ENCODE measurements around the gene CHST3. TPM values are rescaled to one million over a fixed set of nuclear protein-coding genes. Genes with fewer than 3 reads are reported as not detected.

The CHST3 gene
- total RNA-seq, 1 experiment from 2014 or later: 44.6 TPM

- H3K36me3 ChIP-seq (ENCODE audit: control insufficient read depth, insufficient read depth, low read length): no peaks in the 10 kb centered on the region
- no peaks in the 10 kb centered on the region for H3K9me3 ChIP-seq (ENCODE audit: control insufficient read depth, insufficient read depth, low read depth, low read length)
- no TSS peak for BruUV-seq (replicated peaks)
- no peak for TF ChIP-seq POLR2AphosphoS5 (IDR thresholded peaks at IDR 0.05; ENCODE audit: low read depth, low read length)
- no peak for TF ChIP-seq CTCF (IDR thresholded peaks at IDR 0.05)
- no peak for TF ChIP-seq TCF7L2 (IDR thresholded peaks at IDR 0.05; ENCODE audit: low read depth, low read length)
- TF ChIP-seq REST (IDR thresholded peaks at IDR 0.05; ENCODE audit: insufficient read depth in 1 of 2, low read depth in 2 of 2, low read length in 1 of 2): no peak
- no peak for TF ChIP-seq SIN3A (IDR thresholded peaks at IDR 0.05; ENCODE audit: borderline replicate concordance, insufficient read depth, low read depth, low read length)
- POLR2A ChIA-PET: interaction anchor here (0.6 to 0.8 kb wide), 2 partner anchors 217 to 589 kb away, joined by 3 to 6 read pairs; no protein-coding TSS in a partner anchor
- intact Hi-C loops (cut with micrococcal nuclease; ENCODE audit: unreplicated experiment): no loop called here
- DNase-seq (ENCODE audit: low read depth, low spot score) (no peak), ATAC-seq (no peak)
- H3K4me3 ChIP-seq (ENCODE audit: low read depth in 2 of 2, low read length in 2 of 2): no peak overlapping the region
- peaks cover 31% of the 10 kb centered on the region for H3K4me1 ChIP-seq (ENCODE audit: control insufficient read depth, insufficient read depth, low read length)
- peak overlapping the region; percentile 48; the same call in 1 of the 2 replicates for H3K27ac ChIP-seq (ENCODE audit: low read length)
- H3K27me3 ChIP-seq (ENCODE audit: control insufficient read depth, insufficient read depth, low read length): no peaks in the 10 kb centered on the region
- in situ Hi-C loops (cut with HindIII; ENCODE audit: low pct_unique_long_range_greater_than_20kb, low sequenced_read_pairs): no loop called here
- CTCF ChIA-PET: interaction anchor here (0.7 to 1.4 kb wide), 4 partner anchors 8 to 196 kb away, joined by 3 to 6 read pairs (median 5); no protein-coding TSS in a partner anchor
Measured at GRCh38 chr10:72056932-72057751, 92.9 kb downstream of the CHST3 start.

GRCh38 chr10:72058347-72058898 is 94.2 kb downstream of the CHST3 start:
- intact Hi-C loops (cut with micrococcal nuclease; ENCODE audit: unreplicated experiment): no loop called here
- ATAC-seq (no peak), DNase-seq (ENCODE audit: low read depth, low spot score) (no peak)
- Histone ChIP-seq H3K27ac (ENCODE audit: low read length) (no peak overlapping the region; the same call in 1 of the 2 replicates), H3K36me3 (ENCODE audit: control insufficient read depth, insufficient read depth, low read length) (no peaks in the 10 kb centered on the region), H3K27me3 (ENCODE audit: control insufficient read depth, insufficient read depth, low read length) (no peaks in the 10 kb centered on the region), H3K4me1 (ENCODE audit: control insufficient read depth, insufficient read depth, low read length) (peaks cover 35% of the 10 kb centered on the region), H3K9me3 (ENCODE audit: control insufficient read depth, insufficient read depth, low read depth, low read length) (no peaks in the 10 kb centered on the region), H3K4me3 (ENCODE audit: low read depth in 2 of 2, low read length in 2 of 2) (no peak overlapping the region)
- TF ChIP-seq TCF7L2 (IDR thresholded peaks at IDR 0.05; ENCODE audit: low read depth, low read length) (no peak), REST (IDR thresholded peaks at IDR 0.05; ENCODE audit: insufficient read depth in 1 of 2, low read depth in 2 of 2, low read length in 1 of 2) (no peak)
- CTCF ChIA-PET: interaction anchor here (1.5 kb wide), 1 partner anchor 10 kb away, joined by 3 read pairs; no protein-coding TSS in a partner anchor
- in situ Hi-C loops (cut with HindIII; ENCODE audit: low pct_unique_long_range_greater_than_20kb, low sequenced_read_pairs): no loop called here
- POLR2A ChIA-PET: no interaction called here
- no TSS peak for BruUV-seq (replicated peaks)

Measured in Panc1 (cell line).